HepG2 (cell line): ENCODE measurements around the gene ELP5. TPM values are rescaled to one million over a fixed set of nuclear protein-coding genes. Genes with fewer than 3 reads are reported as not detected.

Experiments
- BORCS8-MEF2B ChIP-seq: sonication (generic); formaldehyde crosslinking; IDR thresholded peaks from 2 replicates; pipeline ENCODE4 v1.8.0; 2022; ENCODE audit warnings: mild to moderate bottlenecking, missing genetic modification reagents
- CC2D1A ChIP-seq: sonication (generic); formaldehyde crosslinking; IDR thresholded peaks from 2 replicates; pipeline ENCODE4 v1.8.1; 2023; ENCODE audit warnings: mild to moderate bottlenecking, missing genetic modification reagents
- GTF2F1 ChIP-seq: fragments of 150-350 bp; IDR thresholded peaks from 2 replicates; pipeline ENCODE4 v1.6.1; 2014; ENCODE audit warnings: low read length
- KDM5A ChIP-seq: fragments of 200-600 bp; sonication (generic); IDR thresholded peaks from 2 replicates; pipeline ENCODE4 v1.7.0; 2018; ENCODE audit warnings: antibody characterized with exemption, mild to moderate bottlenecking, low read length, borderline replicate concordance
- KLF13 ChIP-seq: sonication (generic); formaldehyde crosslinking; IDR thresholded peaks from 2 replicates; pipeline ENCODE4 v1.4.0; 2020; ENCODE audit warnings: mild to moderate bottlenecking, missing genetic modification reagents
- SAFB2 ChIP-seq: sonication (generic); formaldehyde crosslinking; IDR thresholded peaks from 2 replicates; pipeline ENCODE4 v1.5.1; 2020; ENCODE audit warnings: missing genetic modification reagents, low read depth, mild to moderate bottlenecking, borderline replicate concordance
- SRSF4 ChIP-seq: fragments of 200-400 bp; formaldehyde crosslinking; IDR thresholded peaks from one replicate; pipeline ENCODE4 v1.6.1; 2018; ENCODE audit warnings: mild to moderate bottlenecking, low read depth, low read length, moderate library complexity; ENCODE audit not compliant: poor library complexity, severe bottlenecking
- STAG1 ChIP-seq: sonication (generic); formaldehyde crosslinking; IDR thresholded peaks from 2 replicates; pipeline ENCODE4 v1.4.0; 2020; ENCODE audit warnings: missing genetic modification reagents
- TSC22D2 ChIP-seq: sonication (generic); formaldehyde crosslinking; IDR thresholded peaks from 2 replicates; pipeline ENCODE4 v1.5.1; 2020; ENCODE audit warnings: missing genetic modification reagents, mild to moderate bottlenecking, borderline replicate concordance
- ZMAT3 ChIP-seq: sonication (generic); formaldehyde crosslinking; conservative IDR thresholded peaks from 2 replicates; pipeline ENCODE4 v1.7.0; 2021; ENCODE audit warnings: missing genetic modification reagents
- ZNF333 ChIP-seq: sonication (generic); formaldehyde crosslinking; IDR thresholded peaks from 2 replicates; pipeline ENCODE4 v1.4.0; 2020; ENCODE audit warnings: mild to moderate bottlenecking, missing genetic modification reagents, borderline replicate concordance
- ZNF44 ChIP-seq: sonication (generic); formaldehyde crosslinking; IDR thresholded peaks from 2 replicates; pipeline ENCODE4 v1.5.1; 2020; ENCODE audit warnings: mild to moderate bottlenecking, missing genetic modification reagents
- ZNF496 ChIP-seq: sonication (generic); formaldehyde crosslinking; IDR thresholded peaks from 2 replicates; pipeline ENCODE4 v1.8.1; 2023; ENCODE audit warnings: mild to moderate bottlenecking, moderate library complexity, missing genetic modification reagents; ENCODE audit not compliant: insufficient replicate concordance
- ZNF567 ChIP-seq: sonication (generic); formaldehyde crosslinking; IDR thresholded peaks from 2 replicates; pipeline ENCODE4 v1.8.1; 2023; ENCODE audit warnings: mild to moderate bottlenecking, missing genetic modification reagents, borderline replicate concordance
- ZNF746 ChIP-seq: sonication (generic); formaldehyde crosslinking; IDR thresholded peaks from 2 replicates; pipeline ENCODE4 v1.8.0; 2022; ENCODE audit warnings: mild to moderate bottlenecking, missing genetic modification reagents
- ZNF749 ChIP-seq: sonication (generic); formaldehyde crosslinking; IDR thresholded peaks from 2 replicates; pipeline ENCODE4 v1.8.0; 2022; ENCODE audit warnings: mild to moderate bottlenecking, missing genetic modification reagents, moderate library complexity, borderline replicate concordance
- ZNF781 ChIP-seq: sonication (generic); formaldehyde crosslinking; IDR thresholded peaks from 2 replicates; pipeline ENCODE4 v1.5.1; 2020; ENCODE audit warnings: borderline replicate concordance, mild to moderate bottlenecking, missing genetic modification reagents; ENCODE audit errors: not compliant biosample characterization
- polyA plus RNA-seq, 8 experiments: library from polyadenylated mRNA; depleted of rRNA in 3 of 8; stranded (reverse) in 7 of 8; unstranded in 1 of 8; fragments of >200 nt; fragmentation: Illumina TruSeq in 4 of 8; extraction: Trizol in 4 of 8; gene quantifications; 2 replicates each; pipeline versions ENCODE4 v1.2.1 to v1.2.3, GENCODE V29; 2011 to 2016; ENCODE audit warnings: low read depth in 4 of 8, missing spikeins in 1 of 8, mixed read lengths in 1 of 8; ENCODE audit not compliant: insufficient read depth in 1 of 8
- total RNA-seq, 5 experiments: library from RNA; depleted of rRNA; stranded (reverse); fragments of >200 nt; fragmentation: Illumina TruSeq; extraction: Trizol; gene quantifications; 2 replicates each; pipeline ENCODE4 v1.2.3, GENCODE V29; 2016; ENCODE audit warnings: low read depth in 1 of 5
- TF ChIP-seq, protein P1 (sequence below): sonication (generic); formaldehyde crosslinking; IDR thresholded peaks from 2 replicates; pipeline ENCODE4 v1.4.0; 2020; ENCODE audit warnings: mild to moderate bottlenecking, missing genetic modification reagents, borderline replicate concordance
- TF ChIP-seq, protein P2 (sequence below): sonication (generic); formaldehyde crosslinking; IDR thresholded peaks from 2 replicates; pipeline ENCODE4 v1.4.0; 2020; ENCODE audit warnings: missing genetic modification reagents
- TF ChIP-seq, protein P3 (sequence below): sonication (generic); formaldehyde crosslinking; IDR thresholded peaks from 2 replicates; pipeline ENCODE4 v1.4.0; 2020; ENCODE audit warnings: missing genetic modification reagents
- TF ChIP-seq, protein P4 (sequence below): IDR thresholded peaks from 2 replicates; pipeline ENCODE4 v1.6.1; 2016

The ELP5 gene
- total and polyA plus RNA-seq, 2 of the 13 experiments (the other 11 are each of a cell fraction or from before 2014, with no cell fraction given) = 67.6 to 69.8 TPM

DNA sequence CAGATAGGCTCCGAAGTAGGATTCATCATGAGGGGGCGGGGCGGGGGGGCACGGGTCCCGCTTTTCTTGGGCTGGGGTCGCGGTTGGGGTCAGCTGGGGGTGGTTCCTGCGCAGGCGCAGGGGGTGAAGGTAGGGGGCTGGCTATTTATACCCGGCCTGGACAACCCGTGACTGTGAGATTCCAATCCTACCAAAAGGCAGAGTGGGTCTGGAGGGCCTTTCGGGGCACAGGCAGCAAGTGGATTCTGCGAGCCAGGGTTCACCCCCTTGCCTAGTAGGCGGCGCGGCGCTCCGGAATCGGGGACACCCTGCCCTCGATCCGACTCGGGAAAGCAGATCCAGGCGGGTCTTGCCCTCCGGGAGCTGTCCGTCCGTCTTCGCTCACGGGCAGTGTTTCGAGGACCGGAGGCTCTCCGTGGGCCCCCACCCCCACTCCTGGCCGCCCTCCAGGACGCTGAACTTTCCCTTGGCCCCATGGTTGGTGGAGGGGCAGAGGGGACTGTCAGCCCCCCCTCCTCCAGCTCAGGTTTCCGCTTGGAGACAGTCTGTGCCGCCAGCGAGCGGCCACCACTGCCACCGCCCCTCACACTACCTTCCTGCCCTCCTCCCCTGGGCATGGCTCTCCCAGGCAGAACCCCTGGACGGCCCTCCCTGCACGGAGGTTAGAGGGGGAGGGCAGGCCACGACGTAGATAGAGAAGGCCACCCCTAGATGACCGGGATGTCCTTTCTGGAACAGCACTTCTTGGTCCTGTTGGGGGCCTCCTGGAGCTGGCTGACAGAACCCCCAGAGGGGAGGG, 30.1 kb downstream of the ELP5 start (continued):
- TF ChIP-seq, protein P1, sequence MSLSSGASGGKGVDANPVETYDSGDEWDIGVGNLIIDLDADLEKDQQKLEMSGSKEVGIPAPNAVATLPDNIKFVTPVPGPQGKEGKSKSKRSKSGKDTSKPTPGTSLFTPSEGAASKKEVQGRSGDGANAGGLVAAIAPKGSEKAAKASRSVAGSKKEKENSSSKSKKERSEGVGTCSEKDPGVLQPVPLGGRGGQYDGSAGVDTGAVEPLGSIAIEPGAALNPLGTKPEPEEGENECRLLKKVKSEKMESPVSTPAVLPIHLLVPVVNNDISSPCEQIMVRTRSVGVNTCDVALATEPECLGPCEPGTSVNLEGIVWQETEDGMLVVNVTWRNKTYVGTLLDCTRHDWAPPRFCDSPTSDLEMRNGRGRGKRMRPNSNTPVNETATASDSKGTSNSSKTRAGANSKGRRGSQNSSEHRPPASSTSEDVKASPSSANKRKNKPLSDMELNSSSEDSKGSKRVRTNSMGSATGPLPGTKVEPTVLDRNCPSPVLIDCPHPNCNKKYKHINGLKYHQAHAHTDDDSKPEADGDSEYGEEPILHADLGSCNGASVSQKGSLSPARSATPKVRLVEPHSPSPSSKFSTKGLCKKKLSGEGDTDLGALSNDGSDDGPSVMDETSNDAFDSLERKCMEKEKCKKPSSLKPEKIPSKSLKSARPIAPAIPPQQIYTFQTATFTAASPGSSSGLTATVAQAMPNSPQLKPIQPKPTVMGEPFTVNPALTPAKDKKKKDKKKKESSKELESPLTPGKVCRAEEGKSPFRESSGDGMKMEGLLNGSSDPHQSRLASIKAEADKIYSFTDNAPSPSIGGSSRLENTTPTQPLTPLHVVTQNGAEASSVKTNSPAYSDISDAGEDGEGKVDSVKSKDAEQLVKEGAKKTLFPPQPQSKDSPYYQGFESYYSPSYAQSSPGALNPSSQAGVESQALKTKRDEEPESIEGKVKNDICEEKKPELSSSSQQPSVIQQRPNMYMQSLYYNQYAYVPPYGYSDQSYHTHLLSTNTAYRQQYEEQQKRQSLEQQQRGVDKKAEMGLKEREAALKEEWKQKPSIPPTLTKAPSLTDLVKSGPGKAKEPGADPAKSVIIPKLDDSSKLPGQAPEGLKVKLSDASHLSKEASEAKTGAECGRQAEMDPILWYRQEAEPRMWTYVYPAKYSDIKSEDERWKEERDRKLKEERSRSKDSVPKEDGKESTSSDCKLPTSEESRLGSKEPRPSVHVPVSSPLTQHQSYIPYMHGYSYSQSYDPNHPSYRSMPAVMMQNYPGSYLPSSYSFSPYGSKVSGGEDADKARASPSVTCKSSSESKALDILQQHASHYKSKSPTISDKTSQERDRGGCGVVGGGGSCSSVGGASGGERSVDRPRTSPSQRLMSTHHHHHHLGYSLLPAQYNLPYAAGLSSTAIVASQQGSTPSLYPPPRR (CRISPR knock-in tag) = no peak
- TF ChIP-seq ZNF333 (CRISPR knock-in tag) = no peak
- TF ChIP-seq ZNF746 (CRISPR knock-in tag) = 0 out of 2 replicates have a peak, but pooled peaks have one; percentile 19
- TF ChIP-seq ZNF496 = no peak
- no peak for TF ChIP-seq ZNF567
- TF ChIP-seq GTF2F1 = no peak
- no peak for TF ChIP-seq STAG1
- TF ChIP-seq ZNF749 (CRISPR knock-in tag) = no peak
- TF ChIP-seq, protein P2, sequence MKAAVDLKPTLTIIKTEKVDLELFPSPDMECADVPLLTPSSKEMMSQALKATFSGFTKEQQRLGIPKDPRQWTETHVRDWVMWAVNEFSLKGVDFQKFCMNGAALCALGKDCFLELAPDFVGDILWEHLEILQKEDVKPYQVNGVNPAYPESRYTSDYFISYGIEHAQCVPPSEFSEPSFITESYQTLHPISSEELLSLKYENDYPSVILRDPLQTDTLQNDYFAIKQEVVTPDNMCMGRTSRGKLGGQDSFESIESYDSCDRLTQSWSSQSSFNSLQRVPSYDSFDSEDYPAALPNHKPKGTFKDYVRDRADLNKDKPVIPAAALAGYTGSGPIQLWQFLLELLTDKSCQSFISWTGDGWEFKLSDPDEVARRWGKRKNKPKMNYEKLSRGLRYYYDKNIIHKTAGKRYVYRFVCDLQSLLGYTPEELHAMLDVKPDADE (CRISPR knock-in tag) = no peak
- TF ChIP-seq, protein P3, sequence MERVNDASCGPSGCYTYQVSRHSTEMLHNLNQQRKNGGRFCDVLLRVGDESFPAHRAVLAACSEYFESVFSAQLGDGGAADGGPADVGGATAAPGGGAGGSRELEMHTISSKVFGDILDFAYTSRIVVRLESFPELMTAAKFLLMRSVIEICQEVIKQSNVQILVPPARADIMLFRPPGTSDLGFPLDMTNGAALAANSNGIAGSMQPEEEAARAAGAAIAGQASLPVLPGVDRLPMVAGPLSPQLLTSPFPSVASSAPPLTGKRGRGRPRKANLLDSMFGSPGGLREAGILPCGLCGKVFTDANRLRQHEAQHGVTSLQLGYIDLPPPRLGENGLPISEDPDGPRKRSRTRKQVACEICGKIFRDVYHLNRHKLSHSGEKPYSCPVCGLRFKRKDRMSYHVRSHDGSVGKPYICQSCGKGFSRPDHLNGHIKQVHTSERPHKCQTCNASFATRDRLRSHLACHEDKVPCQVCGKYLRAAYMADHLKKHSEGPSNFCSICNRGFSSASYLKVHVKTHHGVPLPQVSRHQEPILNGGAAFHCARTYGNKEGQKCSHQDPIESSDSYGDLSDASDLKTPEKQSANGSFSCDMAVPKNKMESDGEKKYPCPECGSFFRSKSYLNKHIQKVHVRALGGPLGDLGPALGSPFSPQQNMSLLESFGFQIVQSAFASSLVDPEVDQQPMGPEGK (CRISPR knock-in tag) = peak; percentile 89
- TF ChIP-seq KDM5A = no peak
- TF ChIP-seq BORCS8-MEF2B = no peak
- TF ChIP-seq ZMAT3 (CRISPR knock-in tag) = 0 out of 2 replicates have a peak, but pooled peaks have one; percentile 37
- TF ChIP-seq ZNF781 = no peak
- TF ChIP-seq SRSF4 = no peak
- TF ChIP-seq CC2D1A (CRISPR knock-in tag) = no peak
- TF ChIP-seq ZNF44 (CRISPR knock-in tag) = no peak
- TF ChIP-seq SAFB2 (CRISPR knock-in tag) = no peak
- TF ChIP-seq TSC22D2 (CRISPR knock-in tag) = no peak
- TF ChIP-seq, protein P4, sequence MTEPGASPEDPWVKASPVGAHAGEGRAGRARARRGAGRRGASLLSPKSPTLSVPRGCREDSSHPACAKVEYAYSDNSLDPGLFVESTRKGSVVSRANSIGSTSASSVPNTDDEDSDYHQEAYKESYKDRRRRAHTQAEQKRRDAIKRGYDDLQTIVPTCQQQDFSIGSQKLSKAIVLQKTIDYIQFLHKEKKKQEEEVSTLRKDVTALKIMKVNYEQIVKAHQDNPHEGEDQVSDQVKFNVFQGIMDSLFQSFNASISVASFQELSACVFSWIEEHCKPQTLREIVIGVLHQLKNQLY (CRISPR knock-in tag) = no peak
- no peak for TF ChIP-seq KLF13 (CRISPR knock-in tag)
